ENCODE measurements around the gene ROBO1. TPM values are rescaled to one million over a fixed set of nuclear protein-coding genes. Genes with fewer than 3 reads are reported as not detected.

Gene ROBO1
- total RNA-seq (2014; rRNA removed) = 35.5 and 46.2 TPM in 2 replicates
- percentile 51 among the genes with signal in this experiment for Bru-seq, nascent RNA
- percentile 42 among the genes with signal in this experiment for BruChase-seq, experiment 1, labeled RNA remaining after a 6-hour chase
- percentile 50 among the genes with signal in this experiment for BruChase-seq, experiment 2, labeled RNA remaining after a 2-hour chase
- long read RNA-seq, full-length matches to known transcripts = 2 of 100 reads
- long read RNA-seq, partial matches to known transcripts = 82 of 100 reads
- long read RNA-seq, other reads (novel, unspliced or antisense) = 16 of 100 reads

DNA sequence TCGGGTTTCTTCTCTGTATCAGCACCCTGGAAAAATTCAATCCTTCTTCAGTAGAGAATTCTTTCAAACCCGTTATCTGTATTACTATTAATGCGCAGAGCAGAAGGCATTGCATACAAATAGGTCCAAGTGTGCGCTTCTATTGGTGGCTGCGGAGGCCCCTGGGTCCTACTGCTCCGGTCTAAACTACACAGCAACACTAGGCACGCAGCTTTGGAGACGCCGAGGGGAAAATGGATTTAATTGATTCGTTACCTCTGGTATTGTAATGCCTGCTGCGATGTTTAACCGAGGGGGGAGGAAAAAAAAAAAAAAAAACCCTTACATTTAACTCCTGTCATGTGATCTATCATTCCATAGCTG, at the start of gene ROBO1:
ROBO1 (minus strand) TSS at position 94 of the 363 bp plus-strand sequence.
- no peaks in the 10 kb centered on the region for H3F3A ChIP-seq (ENCODE audit: low read length, unreplicated experiment)
- H3K9me3 ChIP-seq (ENCODE audit: low read length) = no peaks in the 10 kb centered on the region
- no peaks in the 10 kb centered on the region for H3K9me2 ChIP-seq (replicated peaks; ENCODE audit: low read length)
- peak within 1 kb of the TSS; percentile 85 for H3K4me2 ChIP-seq (ENCODE audit: low read length)
- DNase-seq = no peak
- no peaks in the 10 kb centered on the region; the same call in 1 of the 2 replicates for H3K4me1 ChIP-seq (ENCODE audit: insufficient read depth, low read length)
- TF ChIP-seq EZH2 (IDR thresholded peaks at IDR 0.05; ENCODE audit: low read length, unreplicated experiment) (no peak), EZH2phosphoT487 (IDR thresholded peaks at IDR 0.05; ENCODE audit: borderline replicate concordance, low read length) (no peak)
- TF ChIP-seq, protein P1, sequence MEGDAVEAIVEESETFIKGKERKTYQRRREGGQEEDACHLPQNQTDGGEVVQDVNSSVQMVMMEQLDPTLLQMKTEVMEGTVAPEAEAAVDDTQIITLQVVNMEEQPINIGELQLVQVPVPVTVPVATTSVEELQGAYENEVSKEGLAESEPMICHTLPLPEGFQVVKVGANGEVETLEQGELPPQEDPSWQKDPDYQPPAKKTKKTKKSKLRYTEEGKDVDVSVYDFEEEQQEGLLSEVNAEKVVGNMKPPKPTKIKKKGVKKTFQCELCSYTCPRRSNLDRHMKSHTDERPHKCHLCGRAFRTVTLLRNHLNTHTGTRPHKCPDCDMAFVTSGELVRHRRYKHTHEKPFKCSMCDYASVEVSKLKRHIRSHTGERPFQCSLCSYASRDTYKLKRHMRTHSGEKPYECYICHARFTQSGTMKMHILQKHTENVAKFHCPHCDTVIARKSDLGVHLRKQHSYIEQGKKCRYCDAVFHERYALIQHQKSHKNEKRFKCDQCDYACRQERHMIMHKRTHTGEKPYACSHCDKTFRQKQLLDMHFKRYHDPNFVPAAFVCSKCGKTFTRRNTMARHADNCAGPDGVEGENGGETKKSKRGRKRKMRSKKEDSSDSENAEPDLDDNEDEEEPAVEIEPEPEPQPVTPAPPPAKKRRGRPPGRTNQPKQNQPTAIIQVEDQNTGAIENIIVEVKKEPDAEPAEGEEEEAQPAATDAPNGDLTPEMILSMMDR (conservative IDR thresholded peaks at IDR 0.05; ENCODE audit: low read depth, low read length) = no peak
- H3K36me3 ChIP-seq (ENCODE audit: low read depth, low read length) = no peaks in the 10 kb centered on the region
- peak within 1 kb of the TSS; percentile 83 for H2AFZ ChIP-seq (ENCODE audit: low read length)
- ChIA-PET CTCF (interaction anchor here (0.7 kb wide), 1 partner anchor 182 kb away, joined by 11 read pairs; no protein-coding TSS in a partner anchor), POLR2A (ENCODE audit: unreplicated experiment) (no interaction called here)
- BruUV-seq (replicated peaks) = no TSS peak
- ATAC-seq = peak; percentile 53
- intact Hi-C loops (cut with micrococcal nuclease) = no loop called here
- H4K20me1 ChIP-seq (ENCODE audit: low read length) = no peaks in the 10 kb centered on the region
- no peak within 1 kb of the TSS for H3K27ac ChIP-seq (ENCODE audit: low read length)
- peaks cover 19% of the 10 kb centered on the region; the same call in 1 of the 2 replicates for H3K27me3 ChIP-seq (ENCODE audit: low read length)
- peak within 1 kb of the TSS; percentile 69 for H3K4me3 ChIP-seq (ENCODE audit: low read length)
- no peak within 1 kb of the TSS for H3K9ac ChIP-seq (ENCODE audit: low read length)
- H3K79me2 ChIP-seq (ENCODE audit: low read length) = no peaks in the 10 kb centered on the region

GRCh38 chr3:79817224-79817623, 49.4 kb upstream of the ROBO1 start:
- Histone ChIP-seq H3K9me3 (ENCODE audit: low read length) (peaks cover 5% of the 10 kb centered on the region; the same call in 1 of the 2 replicates), H3K9me2 (replicated peaks; ENCODE audit: low read length) (no peaks in the 10 kb centered on the region), H3K79me2 (ENCODE audit: low read length) (no peaks in the 10 kb centered on the region), H3K36me3 (ENCODE audit: low read depth, low read length) (peaks cover 4% of the 10 kb centered on the region; the same call in 1 of the 2 replicates), H3K27me3 (ENCODE audit: low read length) (no peaks in the 10 kb centered on the region), H4K20me1 (ENCODE audit: low read length) (no peaks in the 10 kb centered on the region), H3K4me1 (ENCODE audit: insufficient read depth, low read length) (peaks cover 3% of the 10 kb centered on the region; the same call in 1 of the 2 replicates), H3K4me3 (ENCODE audit: low read length) (no peak overlapping the region), H3K9ac (ENCODE audit: low read length) (no peak overlapping the region), H3K4me2 (ENCODE audit: low read length) (no peak overlapping the region), H2AFZ (ENCODE audit: low read length) (no peak overlapping the region), H3K27ac (ENCODE audit: low read length) (no peak overlapping the region), H3F3A (ENCODE audit: low read length, unreplicated experiment) (no peaks in the 10 kb centered on the region)
- DNase-seq = no peak
- TF ChIP-seq EZH2phosphoT487 (IDR thresholded peaks at IDR 0.05; ENCODE audit: borderline replicate concordance, low read length) = no peak
- TF ChIP-seq EZH2 (IDR thresholded peaks at IDR 0.05; ENCODE audit: low read length, unreplicated experiment) = no peak
- TF ChIP-seq, protein P1 (conservative IDR thresholded peaks at IDR 0.05; ENCODE audit: low read depth, low read length) = no peak
- no TSS peak for BruUV-seq (replicated peaks)
- CTCF ChIA-PET = no interaction called here
- POLR2A ChIA-PET (ENCODE audit: unreplicated experiment) = no interaction called here
- intact Hi-C loops (cut with micrococcal nuclease) = no loop called here
- ATAC-seq = no peak

DNA sequence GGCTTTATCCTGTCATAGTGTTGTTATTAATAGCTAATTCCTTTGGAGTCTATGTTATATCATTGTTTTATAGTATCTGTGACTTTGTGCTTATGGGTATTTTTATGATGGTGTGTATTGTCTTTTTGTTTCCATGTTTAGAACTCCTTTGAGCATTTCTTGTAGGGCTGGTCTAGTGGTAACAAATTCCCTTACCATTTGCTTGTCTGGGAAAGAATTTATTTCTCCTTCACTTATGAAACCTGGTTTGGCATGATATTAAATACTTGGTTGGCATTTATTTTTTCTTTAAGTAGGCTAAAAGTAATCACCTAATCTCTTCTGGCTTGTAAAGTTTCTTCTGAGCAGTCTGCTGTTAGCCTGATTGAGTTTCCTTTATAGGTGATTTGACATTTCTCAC, 47.7 kb upstream of the ROBO1 start:
- Histone ChIP-seq H3K79me2 (ENCODE audit: low read length) (no peaks in the 10 kb centered on the region), H3K9ac (ENCODE audit: low read length) (no peak overlapping the region), H3K9me2 (replicated peaks; ENCODE audit: low read length) (no peaks in the 10 kb centered on the region), H3K9me3 (ENCODE audit: low read length) (peaks cover 5% of the 10 kb centered on the region; the same call in 1 of the 2 replicates), H3F3A (ENCODE audit: low read length, unreplicated experiment) (no peaks in the 10 kb centered on the region), H3K4me1 (ENCODE audit: insufficient read depth, low read length) (peaks cover 21% of the 10 kb centered on the region), H3K36me3 (ENCODE audit: low read depth, low read length) (peaks cover 4% of the 10 kb centered on the region; the same call in 1 of the 2 replicates), H3K4me3 (ENCODE audit: low read length) (no peak overlapping the region), H3K27ac (ENCODE audit: low read length) (no peak overlapping the region), H2AFZ (ENCODE audit: low read length) (no peak overlapping the region), H3K27me3 (ENCODE audit: low read length) (no peaks in the 10 kb centered on the region), H3K4me2 (ENCODE audit: low read length) (no peak overlapping the region), H4K20me1 (ENCODE audit: low read length) (no peaks in the 10 kb centered on the region)
- TF ChIP-seq EZH2phosphoT487 (IDR thresholded peaks at IDR 0.05; ENCODE audit: borderline replicate concordance, low read length) (no peak), EZH2 (IDR thresholded peaks at IDR 0.05; ENCODE audit: low read length, unreplicated experiment) (no peak)
- TF ChIP-seq, protein P1 (conservative IDR thresholded peaks at IDR 0.05; ENCODE audit: low read depth, low read length) = no peak
- CTCF ChIA-PET = no interaction called here
- ATAC-seq (no peak), DNase-seq (no peak)
- POLR2A ChIA-PET (ENCODE audit: unreplicated experiment) = no interaction called here
- intact Hi-C loops (cut with micrococcal nuclease) = no loop called here
- no TSS peak for BruUV-seq (replicated peaks)

Measured in PC-3 (cell line).